GM12878 (cell line): ENCODE measurements around the gene FICD. TPM values are rescaled to one million over a fixed set of nuclear protein-coding genes. Genes with fewer than 3 reads are reported as not detected.
A peak's percentile ranks its signal among the peaks of the same experiment; 100 is the strongest.

ENCODE experiments used
- ATF7 ChIP-seq: fragments of 450-650 bp; IDR thresholded peaks from 2 replicates; pipeline ENCODE4 v1.6.1; 2016; ENCODE audit warnings: low read depth, mild to moderate bottlenecking
- EED ChIP-seq: sonication (generic); IDR thresholded peaks from 2 replicates; pipeline ENCODE4 v1.6.1; 2016; ENCODE audit warnings: antibody characterized with exemption, low read depth
- EP300 ChIP-seq, 2 experiments: fragments of 150-350 bp in 1 of 2; IDR thresholded peaks; 2 replicates each; pipeline ENCODE4 v1.6.1; 2011 to 2012; ENCODE audit warnings: low read depth in 2 of 2, low read length in 2 of 2, borderline replicate concordance in 1 of 2, improper control_type of control experiment in 1 of 2, inconsistent platforms in 1 of 2; ENCODE audit not compliant: control insufficient read depth in 1 of 2
- HDAC6 ChIP-seq: fragments of 200-600 bp; sonication (generic); IDR thresholded peaks from one replicate; pipeline ENCODE4 v1.8.0; 2017; ENCODE audit warnings: antibody characterized with exemption; ENCODE audit not compliant: unreplicated experiment
- KAT2A ChIP-seq: conservative IDR thresholded peaks from 2 replicates; pipeline ENCODE4 v1.6.1; 2011; ENCODE audit warnings: low read depth, low read length; ENCODE audit not compliant: control insufficient read depth
- NFYA ChIP-seq: IDR thresholded peaks from 2 replicates; pipeline ENCODE4 v1.6.1; 2011; ENCODE audit warnings: low read depth, mild to moderate bottlenecking, low read length, improper control_type of control experiment, borderline replicate concordance
- PAX5 ChIP-seq: IDR thresholded peaks from 2 replicates; pipeline ENCODE4 v1.6.1; 2011; ENCODE audit warnings: low read depth, low read length, borderline replicate concordance
- RAD51 ChIP-seq: fragments of 450-650 bp; IDR thresholded peaks from 2 replicates; pipeline ENCODE4 v1.6.1; 2016; ENCODE audit warnings: moderate library complexity, mild to moderate bottlenecking, inconsistent platforms
- RBBP5 ChIP-seq: fragments of 200-600 bp; sonication (generic); conservative IDR thresholded peaks from 2 replicates; pipeline ENCODE4 v1.6.1; 2016
- RELA ChIP-seq: fragments of 450-650 bp; IDR thresholded peaks from 2 replicates; pipeline ENCODE4 v1.8.0; 2014; ENCODE audit warnings: borderline replicate concordance; ENCODE audit not compliant: partially characterized antibody
- SIN3A ChIP-seq: IDR thresholded peaks from 2 replicates; pipeline ENCODE4 v1.6.1; 2012; ENCODE audit warnings: low read depth, low read length, improper control_type of control experiment
- SMC3 ChIP-seq: IDR thresholded peaks from 2 replicates; pipeline ENCODE4 v1.6.1; 2011; ENCODE audit warnings: low read length, improper control_type of control experiment, borderline replicate concordance
- STAT1 ChIP-seq: fragments of 450-650 bp; conservative IDR thresholded peaks from 2 replicates; pipeline ENCODE4 v1.6.1; 2014; ENCODE audit warnings: antibody characterized with exemption, mild to moderate bottlenecking
- TAF1 ChIP-seq: IDR thresholded peaks from 2 replicates; pipeline ENCODE4 v1.6.1; 2011; ENCODE audit warnings: mild to moderate bottlenecking, low read depth, low read length, borderline replicate concordance
- TBL1XR1 ChIP-seq: IDR thresholded peaks from 2 replicates; pipeline ENCODE4 v1.6.1; 2012; ENCODE audit warnings: low read depth, low read length, improper control_type of control experiment
- ZBED1 ChIP-seq: IDR thresholded peaks from 2 replicates; pipeline ENCODE4 v1.6.1; 2016; ENCODE audit warnings: borderline replicate concordance
- ZSCAN29 ChIP-seq: fragments of 450-650 bp; IDR thresholded peaks from 2 replicates; pipeline ENCODE4 v1.6.1; 2017; ENCODE audit warnings: mild to moderate bottlenecking, moderate library complexity
- polyA plus RNA-seq, 11 experiments: library from polyadenylated mRNA; depleted of rRNA in 4 of 11; unstranded in 6 of 11; stranded (reverse) in 5 of 11; fragments of >200 nt; fragmentation: Nextera tagmentation in 4 of 11; fragmentation: Illumina TruSeq in 1 of 11; extraction: Ambion mirVana in 4 of 11; extraction: Trizol in 1 of 11; gene quantifications; 1 replicate in 1 of 11; 2 replicates in 10 of 11; pipeline versions ENCODE4 v1.2.1 to v1.2.3, GENCODE V29; 2011 to 2016; ENCODE audit warnings: inconsistent platforms in 2 of 11, missing spikeins in 2 of 11, low read depth in 1 of 11
- total RNA-seq, 4 experiments: library from RNA; depleted of rRNA in 3 of 4; stranded (reverse); fragments of >200 nt in 3 of 4; fragmentation: Illumina TruSeq in 1 of 4; extraction: Trizol in 1 of 4; gene quantifications; 2 replicates each; pipeline versions ENCODE4 v1.2.1 to v1.2.3, GENCODE V29; 2013 to 2021
- TF ChIP-seq, protein P1 (sequence below): fragments of 450-650 bp; formaldehyde crosslinking; IDR thresholded peaks from 2 replicates; pipeline ENCODE4 v1.4.0; 2022; ENCODE audit warnings: mild to moderate bottlenecking, moderate library complexity
- TF ChIP-seq, protein P2 (sequence below): IDR thresholded peaks from 2 replicates; pipeline ENCODE4 v1.6.1; 2011; ENCODE audit warnings: borderline replicate concordance, low read depth, mild to moderate bottlenecking, moderate library complexity, mixed read lengths, low read length; ENCODE audit not compliant: insufficient read depth; ENCODE audit errors: extremely low read length
- TF ChIP-seq, protein P3 (sequence below), 3 experiments: IDR thresholded peaks in 2 of 3; conservative IDR thresholded peaks in 1 of 3; 2 replicates each; pipeline ENCODE4 v1.5.1; 2011; ENCODE audit warnings: low read depth in 3 of 3, low read length in 3 of 3, mild to moderate bottlenecking in 3 of 3, control low read depth in 2 of 3, moderate library complexity in 2 of 3, inconsistent platforms in 1 of 3, mixed read lengths in 1 of 3; ENCODE audit not compliant: control insufficient read depth in 2 of 3, insufficient read depth in 1 of 3; ENCODE audit errors: extremely low read depth in 1 of 3

The FICD gene
- total and polyA plus RNA-seq, 10 of the 15 experiments (the other 5 are each of a cell fraction or from before 2014, with no cell fraction given), result 1.1 to 9.4 (median 4.3) TPM

DNA sequence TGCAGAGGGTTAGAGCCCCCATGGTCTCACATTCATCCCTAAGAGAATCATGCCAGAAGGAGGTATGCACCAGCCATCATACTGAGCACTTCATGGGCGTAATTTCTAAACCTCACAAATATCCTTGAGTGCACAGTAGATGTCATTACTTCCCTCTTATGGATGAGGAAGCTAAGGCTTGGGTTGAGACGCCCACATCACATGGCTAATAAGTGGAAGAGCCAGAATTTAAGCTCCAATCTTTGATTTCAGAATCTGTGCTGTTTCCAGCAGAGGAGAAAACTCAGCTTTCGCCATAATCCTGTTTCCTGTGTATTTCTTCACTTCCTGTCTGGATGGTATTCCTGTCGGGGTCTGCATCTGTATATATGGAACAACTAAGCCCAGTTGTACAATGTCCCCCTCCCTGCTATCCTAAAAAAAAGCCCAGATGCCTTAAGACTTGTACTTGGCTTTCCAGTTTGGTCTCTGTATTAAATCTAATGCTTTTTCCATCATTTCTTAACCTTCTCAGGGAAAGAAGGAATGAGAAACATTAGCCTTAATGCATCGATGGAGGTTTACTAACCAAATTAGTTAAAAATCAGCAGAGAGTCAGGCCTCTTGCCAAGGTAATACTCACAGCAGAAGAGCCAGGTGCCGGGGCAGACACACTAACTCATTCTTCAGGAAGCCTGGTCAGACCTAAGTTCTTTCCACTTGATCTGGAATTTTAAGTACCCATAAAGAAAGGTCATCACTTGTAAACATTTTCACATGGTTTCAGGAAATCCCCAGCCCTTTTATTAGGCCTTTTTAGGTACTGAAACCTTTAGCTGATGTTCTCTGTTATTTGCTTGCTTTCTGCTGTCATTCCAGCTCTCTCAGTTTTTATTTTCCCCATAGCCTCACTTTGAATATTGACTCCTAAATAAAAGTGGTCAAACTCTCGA lies 52.6 kb downstream of the FICD start (continued):
- TF ChIP-seq, protein P1, sequence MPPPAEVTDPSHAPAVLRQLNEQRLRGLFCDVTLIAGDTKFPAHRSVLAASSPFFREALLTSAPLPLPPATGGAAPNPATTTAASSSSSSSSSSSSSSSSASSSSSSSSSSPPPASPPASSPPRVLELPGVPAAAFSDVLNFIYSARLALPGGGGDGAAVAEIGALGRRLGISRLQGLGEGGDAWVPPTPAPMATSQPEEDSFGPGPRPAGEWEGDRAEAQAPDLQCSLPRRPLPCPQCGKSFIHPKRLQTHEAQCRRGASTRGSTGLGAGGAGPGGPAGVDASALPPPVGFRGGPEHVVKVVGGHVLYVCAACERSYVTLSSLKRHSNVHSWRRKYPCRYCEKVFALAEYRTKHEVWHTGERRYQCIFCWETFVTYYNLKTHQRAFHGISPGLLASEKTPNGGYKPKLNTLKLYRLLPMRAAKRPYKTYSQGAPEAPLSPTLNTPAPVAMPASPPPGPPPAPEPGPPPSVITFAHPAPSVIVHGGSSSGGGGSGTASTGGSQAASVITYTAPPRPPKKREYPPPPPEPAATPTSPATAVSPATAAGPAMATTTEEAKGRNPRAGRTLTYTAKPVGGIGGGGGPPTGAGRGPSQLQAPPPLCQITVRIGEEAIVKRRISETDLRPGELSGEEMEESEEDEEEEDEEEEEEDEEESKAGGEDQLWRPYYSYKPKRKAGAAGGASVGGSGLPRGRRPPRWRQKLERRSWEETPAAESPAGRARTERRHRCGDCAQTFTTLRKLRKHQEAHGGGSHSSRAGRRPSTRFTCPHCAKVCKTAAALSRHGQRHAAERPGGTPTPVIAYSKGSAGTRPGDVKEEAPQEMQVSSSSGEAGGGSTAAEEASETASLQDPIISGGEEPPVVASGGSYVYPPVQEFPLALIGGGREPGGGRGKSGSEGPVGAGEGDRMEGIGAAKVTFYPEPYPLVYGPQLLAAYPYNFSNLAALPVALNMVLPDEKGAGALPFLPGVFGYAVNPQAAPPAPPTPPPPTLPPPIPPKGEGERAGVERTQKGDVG (CRISPR knock-in tag), result no peak
- TF ChIP-seq SIN3A (no peak; the same call in 1 of the 2 replicates), RBBP5 (no peak), RAD51 (peak; percentile 39; the same call in 1 of the 2 replicates), TAF1 (no peak), TBL1XR1 (no peak), HDAC6 (no peak), PAX5 (no peak), EP300 (IDR thresholded peaks at IDR 0.05; ENCODE audit: borderline replicate concordance in 1 of 2, control insufficient read depth in 1 of 2, low read depth in 2 of 2, low read length in 2 of 2) (peak; percentile 76 to 89; a peak in 3 of 4 replicates), RELA (peak; percentile 84), ZSCAN29 (no peak), SMC3 (no peak), ATF7 (no peak; the same call in 1 of the 2 replicates), STAT1 (no peak), NFYA (no peak), KAT2A (no peak), EED (peak; percentile 62), ZBED1 (no peak)
- TF ChIP-seq, protein P2, sequence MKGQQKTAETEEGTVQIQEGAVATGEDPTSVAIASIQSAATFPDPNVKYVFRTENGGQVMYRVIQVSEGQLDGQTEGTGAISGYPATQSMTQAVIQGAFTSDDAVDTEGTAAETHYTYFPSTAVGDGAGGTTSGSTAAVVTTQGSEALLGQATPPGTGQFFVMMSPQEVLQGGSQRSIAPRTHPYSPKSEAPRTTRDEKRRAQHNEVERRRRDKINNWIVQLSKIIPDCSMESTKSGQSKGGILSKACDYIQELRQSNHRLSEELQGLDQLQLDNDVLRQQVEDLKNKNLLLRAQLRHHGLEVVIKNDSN, result no peak
- TF ChIP-seq, protein P3, sequence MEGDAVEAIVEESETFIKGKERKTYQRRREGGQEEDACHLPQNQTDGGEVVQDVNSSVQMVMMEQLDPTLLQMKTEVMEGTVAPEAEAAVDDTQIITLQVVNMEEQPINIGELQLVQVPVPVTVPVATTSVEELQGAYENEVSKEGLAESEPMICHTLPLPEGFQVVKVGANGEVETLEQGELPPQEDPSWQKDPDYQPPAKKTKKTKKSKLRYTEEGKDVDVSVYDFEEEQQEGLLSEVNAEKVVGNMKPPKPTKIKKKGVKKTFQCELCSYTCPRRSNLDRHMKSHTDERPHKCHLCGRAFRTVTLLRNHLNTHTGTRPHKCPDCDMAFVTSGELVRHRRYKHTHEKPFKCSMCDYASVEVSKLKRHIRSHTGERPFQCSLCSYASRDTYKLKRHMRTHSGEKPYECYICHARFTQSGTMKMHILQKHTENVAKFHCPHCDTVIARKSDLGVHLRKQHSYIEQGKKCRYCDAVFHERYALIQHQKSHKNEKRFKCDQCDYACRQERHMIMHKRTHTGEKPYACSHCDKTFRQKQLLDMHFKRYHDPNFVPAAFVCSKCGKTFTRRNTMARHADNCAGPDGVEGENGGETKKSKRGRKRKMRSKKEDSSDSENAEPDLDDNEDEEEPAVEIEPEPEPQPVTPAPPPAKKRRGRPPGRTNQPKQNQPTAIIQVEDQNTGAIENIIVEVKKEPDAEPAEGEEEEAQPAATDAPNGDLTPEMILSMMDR (IDR thresholded peaks at IDR 0.05 in 2 of 3, conservative IDR thresholded peaks at IDR 0.05 in 1 of 3; ENCODE audit: control insufficient read depth in 2 of 3, extremely low read depth in 1 of 3, insufficient read depth in 1 of 3, low read depth in 3 of 3, low read length in 3 of 3), result no peak
